ENCODE results near the gene PDE6A. TPM values are rescaled to one million over a fixed set of nuclear protein-coding genes. Genes with fewer than 3 reads are reported as not detected.

The PDE6A gene
- total RNA-seq, 1 experiment from 2014 or later, result not detected

GRCh38 chr5:149870697-149871096 lies 73.9 kb downstream of the PDE6A start:
- Histone ChIP-seq H3K14ac (ENCODE audit: insufficient read depth, low read length) (no peak overlapping the region), H3K4me1 (ENCODE audit: insufficient read depth, low read length) (no peaks in the 10 kb centered on the region; the same call in 1 of the 2 replicates), H3K4ac (ENCODE audit: low read depth, low read length) (no peak overlapping the region), H2BK20ac (ENCODE audit: low read depth, low read length, poor library complexity, severe bottlenecking) (no peak overlapping the region), H2AFZ (ENCODE audit: low read length) (no peak overlapping the region), H3K27me3 (ENCODE audit: insufficient read depth, low read length) (no peaks in the 10 kb centered on the region), H3K79me1 (ENCODE audit: insufficient read depth, low read depth, low read length, poor library complexity, severe bottlenecking) (no peaks in the 10 kb centered on the region), H2BK12ac (ENCODE audit: insufficient read length, low read depth, low read length) (no peak overlapping the region), H2BK5ac (ENCODE audit: insufficient read length, low read length) (no peak overlapping the region), H3K56ac (ENCODE audit: insufficient read length, low read depth, low read length) (no peak overlapping the region), H3K27ac (ENCODE audit: insufficient read length, low read depth, low read length) (no peak overlapping the region), H4K8ac (replicated peaks; ENCODE audit: insufficient read length, low read depth, low read length) (no peak overlapping the region), H4K20me1 (ENCODE audit: control insufficient read depth, insufficient read depth, insufficient read length) (peaks cover 2% of the 10 kb centered on the region), H3K23me2 (ENCODE audit: insufficient read length, low read depth, low read length, poor library complexity, severe bottlenecking) (no peaks in the 10 kb centered on the region), H2AK5ac (ENCODE audit: insufficient read length, low read length) (no peak overlapping the region), H2BK120ac (ENCODE audit: low read depth, low read length, poor library complexity, severe bottlenecking) (no peak overlapping the region), H3K9ac (ENCODE audit: extremely low read depth, insufficient read length, low read length) (no peak overlapping the region), H3K23ac (ENCODE audit: insufficient read length, low read depth, low read length) (no peak overlapping the region), H3K79me2 (ENCODE audit: insufficient read depth, low read length) (no peaks in the 10 kb centered on the region), H4K5ac (ENCODE audit: insufficient read length, low read depth, low read length) (no peak overlapping the region), H3K18ac (ENCODE audit: insufficient read length, low read depth, low read length) (no peak overlapping the region), H2BK15ac (ENCODE audit: low read depth, low read length) (no peak overlapping the region), H3T11ph (ENCODE audit: low read length) (no peak overlapping the region), H4K91ac (ENCODE audit: insufficient read length, low read depth, low read length) (no peak overlapping the region), H3K4me2 (ENCODE audit: insufficient read depth, insufficient read length, low read length) (no peak overlapping the region), H3K9me3 (ENCODE audit: control insufficient read depth, low read depth, low read length) (no peaks in the 10 kb centered on the region)
- Mint-ChIP-seq H3K4me1 (peaks cover 10 to 17% of the 10 kb centered on the region in 2 experiments), H3K27ac (no peak overlapping the region; a peak in 1 of 7 replicates), H3K27me3 (ENCODE audit: low read depth) (peaks cover 4% of the 10 kb centered on the region), H3K4me3 (no peak overlapping the region), H3K9me3 (no peaks in the 10 kb centered on the region), H3K36me3 (ENCODE audit: insufficient read depth in 1 of 3, low read depth in 3 of 3) (no peaks in the 10 kb centered on the region)
- no peak for DNase-seq
- no peak for TF ChIP-seq CTCF (conservative IDR thresholded peaks at IDR 0.05)
